Prostate gland (tissue), 2 donors: ENCODE data around the gene KCNJ6. TPM values are rescaled to one million over a fixed set of nuclear protein-coding genes. Genes with fewer than 3 reads are reported as not detected.

ENCODE experiments used
- DNase-seq: peaks from one replicate; pipeline ENCODE4 v3.0.0-alpha.2; 2019; ENCODE audit warnings: low spot score
- H3K27ac ChIP-seq, 2 donors: fragments of 200-600 bp; sonication (generic); 2 replicates each; pipeline ENCODE4 v1.5.1; 2017 to 2019
- H3K27me3 ChIP-seq: fragments of 200-600 bp; sonication (generic); replicated peaks from 2 replicates; pipeline ENCODE4 v1.5.1; 2019; ENCODE audit not compliant: insufficient read depth
- H3K36me3 ChIP-seq, 2 donors: fragments of 200-600 bp; sonication (generic); 1 replicate in 1 of 2; 2 replicates in 1 of 2; pipeline versions ENCODE4 v1.5.1 to v1.8.1; 2017 to 2019
- H3K4me1 ChIP-seq: fragments of 200-600 bp; sonication (generic); replicated peaks from 2 replicates; pipeline ENCODE4 v1.5.1; 2019
- H3K4me3 ChIP-seq, 2 donors: fragments of 200-600 bp; sonication (generic); 2 replicates each; pipeline ENCODE4 v1.5.1; 2017 to 2019
- H3K9me3 ChIP-seq: fragments of 200-600 bp; sonication (generic); 2 replicates; pipeline ENCODE4 v1.5.1; 2017
- POLR2A ChIP-seq: fragments of 450-650 bp; IDR thresholded peaks from one replicate; pipeline ENCODE4 v1.6.1; 2016; ENCODE audit warnings: antibody characterized with exemption, mild to moderate bottlenecking
- POLR2AphosphoS5 ChIP-seq: sonication (generic); formaldehyde crosslinking; IDR thresholded peaks from one replicate; pipeline ENCODE4 v1.6.1; 2017; ENCODE audit warnings: antibody characterized with exemption
- WGBS: methylation state at CpG from one replicate; pipeline ENCODE4 v1.1.5; 2018; 5-methylcytosine and 5-hydroxymethylcytosine counted together
- intact Hi-C: fragments of 100-400 bp; cut with DNase I; formaldehyde crosslinking; loops from one replicate; pipeline ENCODE4 v1.14.2; 2022
- total RNA-seq, 2 donors: library from RNA; depleted of rRNA; stranded (reverse); fragments of >200 nt; gene quantifications; one replicate each; pipeline ENCODE4 v1.1.0, GENCODE V29; 2016
- TF ChIP-seq, protein P1 (sequence below), 4 experiments: fragments of 200-600 bp in 2 of 4; fragments of 450-650 bp in 2 of 4; sonication (generic) in 2 of 4; IDR thresholded peaks; 1 replicate in 3 of 4; 2 replicates in 1 of 4; pipeline ENCODE4 v1.5.1; 2016 to 2019; ENCODE audit warnings: antibody characterized with exemption in 4 of 4, mild to moderate bottlenecking in 2 of 4, moderate library complexity in 2 of 4

The KCNJ6 gene
- total RNA-seq, 2 donors from 2014 or later = 0.23 to 0.36 TPM

DNA sequence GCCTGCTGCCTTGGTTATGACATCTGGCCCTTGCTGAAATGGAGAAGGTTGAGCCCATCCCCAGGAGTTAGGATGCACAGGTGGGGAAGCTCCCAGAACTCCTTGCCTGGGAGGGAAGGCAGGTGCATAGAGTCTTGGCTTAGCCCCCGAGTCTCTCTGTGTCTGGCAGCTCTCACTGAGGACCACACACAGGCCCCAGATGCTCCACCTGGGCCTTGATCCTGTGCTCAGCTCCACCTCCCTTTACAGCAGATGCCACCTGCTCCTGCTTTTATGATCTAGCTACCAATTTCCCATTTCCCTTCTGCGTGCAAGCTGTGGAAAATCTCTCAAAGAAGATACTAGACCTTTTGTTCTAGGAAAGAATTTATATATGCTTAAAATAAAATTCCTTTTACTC lies 28.8 kb upstream of the KCNJ6 start:
- Histone ChIP-seq H3K9me3 (no peaks in the 10 kb centered on the region), H3K27ac (no peak overlapping the region), H3K36me3 (no peaks in the 10 kb centered on the region), H3K27me3 (no peaks in the 10 kb centered on the region), H3K4me1 (no peaks in the 10 kb centered on the region), H3K4me3 (no peak overlapping the region)
- 39% methylated on average over 2 of the region's 2 CpGs for WGBS
- intact Hi-C loops = no loop called here
- TF ChIP-seq POLR2A (no peak), POLR2AphosphoS5 (no peak)
- TF ChIP-seq, protein P1, sequence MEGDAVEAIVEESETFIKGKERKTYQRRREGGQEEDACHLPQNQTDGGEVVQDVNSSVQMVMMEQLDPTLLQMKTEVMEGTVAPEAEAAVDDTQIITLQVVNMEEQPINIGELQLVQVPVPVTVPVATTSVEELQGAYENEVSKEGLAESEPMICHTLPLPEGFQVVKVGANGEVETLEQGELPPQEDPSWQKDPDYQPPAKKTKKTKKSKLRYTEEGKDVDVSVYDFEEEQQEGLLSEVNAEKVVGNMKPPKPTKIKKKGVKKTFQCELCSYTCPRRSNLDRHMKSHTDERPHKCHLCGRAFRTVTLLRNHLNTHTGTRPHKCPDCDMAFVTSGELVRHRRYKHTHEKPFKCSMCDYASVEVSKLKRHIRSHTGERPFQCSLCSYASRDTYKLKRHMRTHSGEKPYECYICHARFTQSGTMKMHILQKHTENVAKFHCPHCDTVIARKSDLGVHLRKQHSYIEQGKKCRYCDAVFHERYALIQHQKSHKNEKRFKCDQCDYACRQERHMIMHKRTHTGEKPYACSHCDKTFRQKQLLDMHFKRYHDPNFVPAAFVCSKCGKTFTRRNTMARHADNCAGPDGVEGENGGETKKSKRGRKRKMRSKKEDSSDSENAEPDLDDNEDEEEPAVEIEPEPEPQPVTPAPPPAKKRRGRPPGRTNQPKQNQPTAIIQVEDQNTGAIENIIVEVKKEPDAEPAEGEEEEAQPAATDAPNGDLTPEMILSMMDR (IDR thresholded peaks at IDR 0.05) = no peak
- no peak for DNase-seq

DNA sequence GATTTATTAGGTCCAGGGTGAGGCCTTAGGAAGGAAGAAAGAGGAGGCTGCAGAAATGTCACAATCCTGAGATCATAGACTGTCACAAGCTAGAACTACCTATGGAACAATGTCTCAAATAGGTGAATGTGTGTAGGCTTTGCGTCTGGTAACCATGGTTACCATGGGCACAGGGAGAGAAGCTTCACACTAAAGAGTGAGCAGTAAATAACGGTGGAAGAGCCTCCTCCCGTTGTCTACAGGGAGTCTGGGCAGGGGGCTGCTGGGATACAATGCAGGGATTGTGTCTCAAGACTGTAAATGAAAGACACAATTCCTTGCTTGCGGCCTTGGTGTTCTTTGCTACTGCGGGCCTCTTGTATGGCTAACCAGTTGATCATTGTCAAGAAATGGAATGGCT lies 28.2 kb upstream of the KCNJ6 start:
- Histone ChIP-seq H3K4me1 (no peaks in the 10 kb centered on the region), H3K4me3 (no peak overlapping the region), H3K9me3 (no peaks in the 10 kb centered on the region), H3K27me3 (no peaks in the 10 kb centered on the region), H3K27ac (no peak overlapping the region), H3K36me3 (no peaks in the 10 kb centered on the region)
- intact Hi-C loops = no loop called here
- DNase-seq = no peak
- TF ChIP-seq POLR2AphosphoS5 (no peak), POLR2A (no peak)
- TF ChIP-seq, protein P1 (IDR thresholded peaks at IDR 0.05) = no peak
- WGBS = 63% methylated on average over 5 of the region's 5 CpGs

DNA sequence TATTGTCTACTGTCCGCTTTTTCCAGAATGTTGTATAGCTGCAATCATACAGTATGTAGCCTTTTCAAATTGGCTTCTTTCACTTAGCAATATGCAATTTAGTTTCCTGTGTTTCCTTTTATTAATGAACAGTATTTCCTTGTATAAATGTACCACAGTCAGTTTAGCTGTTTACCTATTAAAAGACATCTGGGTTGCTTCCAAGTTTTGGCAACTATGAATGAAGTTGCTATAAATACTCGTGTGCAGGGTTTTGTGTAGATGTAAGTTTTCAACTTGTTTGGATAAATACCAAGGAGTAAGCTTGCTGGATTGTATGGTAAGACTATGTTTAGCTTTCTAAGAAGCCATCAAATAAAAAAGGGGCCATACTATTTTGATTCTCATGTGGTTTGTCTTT lies 24.4 kb upstream of the KCNJ6 start:
- no peak overlapping the region for H3K27ac ChIP-seq
- no peaks in the 10 kb centered on the region for H3K27me3 ChIP-seq
- TF ChIP-seq POLR2A (no peak), POLR2AphosphoS5 (no peak)
- TF ChIP-seq, protein P1 (IDR thresholded peaks at IDR 0.05) = no peak
- H3K4me1 ChIP-seq = no peaks in the 10 kb centered on the region
- 46% methylated on average over 2 of the region's 2 CpGs for WGBS
- intact Hi-C loops = no loop called here
- H3K4me3 ChIP-seq = no peak overlapping the region
- DNase-seq = no peak
- H3K9me3 ChIP-seq = no peaks in the 10 kb centered on the region
- H3K36me3 ChIP-seq = no peaks in the 10 kb centered on the region

DNA sequence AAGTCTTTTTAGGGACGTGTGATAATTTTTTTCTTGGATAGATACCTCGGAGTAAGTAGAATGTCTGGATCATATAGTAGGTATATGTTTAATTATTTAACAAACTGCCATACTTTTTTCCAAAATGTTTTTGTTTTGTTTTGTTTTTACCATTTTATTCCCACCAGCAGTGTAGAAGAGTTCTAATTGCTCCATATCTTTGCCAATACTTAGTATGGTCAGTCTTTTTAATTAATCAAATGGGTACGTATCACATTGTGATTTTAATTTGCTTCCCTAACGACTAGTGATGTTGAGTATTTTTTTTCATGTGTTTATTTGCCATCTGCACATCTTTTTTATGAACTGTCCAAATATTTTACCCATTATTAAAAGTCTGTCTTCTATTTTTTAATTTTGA lies 23.6 kb upstream of the KCNJ6 start:
- Histone ChIP-seq H3K4me1 (no peaks in the 10 kb centered on the region), H3K27ac (no peak overlapping the region), H3K9me3 (no peaks in the 10 kb centered on the region), H3K36me3 (no peaks in the 10 kb centered on the region), H3K4me3 (no peak overlapping the region), H3K27me3 (no peaks in the 10 kb centered on the region)
- 94% methylated on average over 4 of the region's 4 CpGs for WGBS
- no peak for DNase-seq
- intact Hi-C loops = no loop called here
- TF ChIP-seq, protein P1 (IDR thresholded peaks at IDR 0.05) = no peak
- TF ChIP-seq POLR2AphosphoS5 (no peak), POLR2A (no peak)

DNA sequence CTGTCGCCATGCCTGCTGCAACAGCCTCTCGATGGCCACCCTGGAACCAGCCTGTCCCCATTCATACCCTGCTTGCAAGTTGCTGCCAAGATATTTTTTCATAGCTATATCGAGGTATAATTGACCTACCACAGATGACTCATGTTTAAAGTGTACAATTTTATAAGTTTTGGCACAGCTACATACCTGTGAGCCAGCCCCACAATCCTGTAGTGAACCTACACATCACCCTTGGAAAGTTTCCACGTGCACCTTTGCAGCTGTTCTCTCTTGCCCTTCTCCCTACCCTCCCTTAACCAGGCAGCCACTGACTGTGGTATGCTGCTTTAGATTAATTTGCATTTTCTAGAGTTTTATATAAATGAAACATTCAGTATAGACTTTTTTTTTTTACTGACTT lies 23.0 kb upstream of the KCNJ6 start:
- Histone ChIP-seq H3K4me1 (no peaks in the 10 kb centered on the region), H3K27me3 (no peaks in the 10 kb centered on the region), H3K9me3 (no peaks in the 10 kb centered on the region), H3K36me3 (no peaks in the 10 kb centered on the region), H3K4me3 (no peak overlapping the region), H3K27ac (no peak overlapping the region)
- intact Hi-C loops = no loop called here
- TF ChIP-seq POLR2AphosphoS5 (no peak), POLR2A (no peak)
- TF ChIP-seq, protein P1 (IDR thresholded peaks at IDR 0.05) = no peak
- 45% methylated on average over 4 of the region's 4 CpGs for WGBS
- no peak for DNase-seq
